Urinary bladder (tissue), 4 donors: Measurements from ENCODE around the gene SLC41A3. TPM values are rescaled to one million over a fixed set of nuclear protein-coding genes. Genes with fewer than 3 reads are reported as not detected.

ENCODE experiments used
- DNase-seq: peaks from one replicate; pipeline ENCODE4 v3.0.0-alpha.2; 2015; ENCODE audit errors: extremely low spot score
- H3K27ac ChIP-seq: one replicate; pipeline ENCODE4 v1.5.1; 2013; ENCODE audit warnings: low read depth, mild to moderate bottlenecking, moderate library complexity
- H3K36me3 ChIP-seq: one replicate; pipeline ENCODE4 v1.6.1; 2013; ENCODE audit warnings: mild to moderate bottlenecking, moderate library complexity; ENCODE audit not compliant: insufficient read depth
- H3K4me1 ChIP-seq: one replicate; pipeline ENCODE4 v1.6.1; 2013; ENCODE audit warnings: mild to moderate bottlenecking, moderate library complexity; ENCODE audit not compliant: insufficient read depth
- H3K4me3 ChIP-seq: one replicate; pipeline ENCODE4 v1.5.1; 2013; ENCODE audit warnings: low read depth, low read length
- WGBS: extraction: QIAGEN DNeasy Blood & Tissue Kit; methylation state at CpG from one replicate; pipeline ENCODE4 v1.1.7; 2013; 5-methylcytosine and 5-hydroxymethylcytosine counted together
- polyA plus RNA-seq: library from polyadenylated mRNA; stranded (reverse); fragments of 200-250 nt; gene quantifications from one replicate; pipeline ENCODE4 v1.2.3, GENCODE V29; 2013
- total RNA-seq: library from RNA; depleted of rRNA; stranded (reverse); fragments of >200 nt; gene quantifications from one replicate; pipeline ENCODE4 v1.2.3, GENCODE V29; 2014
- donor health status: healthy with polysubstance abuse.
- donor health status: healthy.

Gene SLC41A3
- total and polyA plus RNA-seq, 2 donors = 36.3 to 57.1 TPM

DNA sequence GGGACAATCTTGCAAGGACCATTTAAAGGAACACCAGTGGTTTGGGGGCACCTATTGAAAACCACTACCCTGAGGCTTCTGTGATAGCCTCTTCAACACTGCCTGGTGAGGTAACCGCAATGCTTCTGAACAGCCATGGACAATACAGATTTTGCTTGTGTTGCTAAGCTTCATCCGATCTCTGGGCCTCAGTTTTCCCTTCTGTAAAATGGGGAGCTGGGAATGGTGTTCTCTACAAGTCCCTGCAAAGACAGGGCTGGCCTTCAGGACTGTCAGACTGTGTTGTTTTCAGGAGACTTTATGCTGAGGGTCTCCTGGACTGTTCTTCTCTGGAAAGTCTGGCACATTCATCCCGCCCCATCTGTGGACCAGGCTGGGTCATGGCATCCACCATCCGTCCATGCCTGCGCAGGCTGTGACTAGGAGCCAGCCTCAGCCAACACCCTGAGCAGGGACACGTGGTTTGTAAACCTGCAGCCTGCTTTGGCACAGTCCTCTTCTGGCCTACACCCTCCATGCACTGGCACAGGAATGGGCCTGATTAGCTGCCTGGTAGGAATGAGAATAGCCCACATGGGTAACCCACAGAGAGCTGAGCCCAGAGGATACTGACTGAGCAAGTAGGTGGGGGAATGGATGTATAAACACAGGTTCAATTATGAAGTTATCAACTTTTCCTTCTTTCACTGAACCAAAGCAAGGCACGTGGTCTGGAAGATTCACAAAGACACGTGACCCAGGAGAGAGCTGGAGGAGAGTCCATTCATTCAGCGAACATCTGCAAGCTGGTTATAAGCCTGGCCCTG is 59.7 kb downstream of the SLC41A3 start:
- H3K4me1 ChIP-seq = no peaks in the 10 kb centered on the region
- DNase-seq = no peak
- no peak overlapping the region for H3K27ac ChIP-seq
- 92% methylated on average over 9 of the region's 9 CpGs for WGBS
- peaks cover 1% of the 10 kb centered on the region for H3K36me3 ChIP-seq
- no peak overlapping the region for H3K4me3 ChIP-seq

GRCh38 chr3:126023390-126023789 is 60.5 kb downstream of the SLC41A3 start:
- Histone ChIP-seq H3K36me3 (peaks cover 1% of the 10 kb centered on the region), H3K4me3 (no peak overlapping the region), H3K4me1 (no peaks in the 10 kb centered on the region), H3K27ac (no peak overlapping the region)
- no peak for DNase-seq
- WGBS = 65% methylated on average over 10 of the region's 10 CpGs

GRCh38 chr3:126022741-126023359 is 61.1 kb downstream of the SLC41A3 start:
- Histone ChIP-seq H3K36me3 (peaks cover 1% of the 10 kb centered on the region), H3K4me1 (no peaks in the 10 kb centered on the region), H3K27ac (no peak overlapping the region), H3K4me3 (no peak overlapping the region)
- WGBS = 83% methylated on average over 10 of the region's 10 CpGs
- DNase-seq = no peak

DNA sequence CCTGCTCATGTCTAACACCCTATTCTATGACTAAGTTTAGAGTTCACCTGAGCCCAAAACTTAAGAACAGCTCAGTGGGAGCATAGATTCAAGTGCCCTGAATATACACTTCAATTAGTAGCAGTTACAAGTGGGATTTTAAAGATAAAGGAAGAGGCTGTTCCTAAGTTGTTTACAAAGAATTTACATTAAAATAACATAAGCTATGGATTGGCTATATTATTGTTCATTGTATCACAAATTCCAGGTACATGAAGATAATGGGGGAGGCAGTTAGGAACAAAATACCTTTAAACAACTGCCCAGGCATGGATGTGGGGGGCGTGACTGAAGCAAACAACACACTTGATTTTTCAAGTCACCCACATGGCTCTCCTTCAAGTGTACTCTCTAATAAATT is 62.2 kb downstream of the SLC41A3 start:
- Histone ChIP-seq H3K36me3 (peaks cover 1% of the 10 kb centered on the region), H3K4me1 (no peaks in the 10 kb centered on the region), H3K4me3 (no peak overlapping the region), H3K27ac (no peak overlapping the region)
- no peak for DNase-seq
- WGBS = 97% methylated on average over 1 of the region's 1 CpG

GRCh38 chr3:126021224-126021623 is 62.7 kb downstream of the SLC41A3 start:
- Histone ChIP-seq H3K4me3 (no peak overlapping the region), H3K27ac (no peak overlapping the region), H3K36me3 (peaks cover 1% of the 10 kb centered on the region), H3K4me1 (no peaks in the 10 kb centered on the region)
- WGBS = 53% methylated on average over 5 of the region's 5 CpGs
- DNase-seq = no peak

DNA sequence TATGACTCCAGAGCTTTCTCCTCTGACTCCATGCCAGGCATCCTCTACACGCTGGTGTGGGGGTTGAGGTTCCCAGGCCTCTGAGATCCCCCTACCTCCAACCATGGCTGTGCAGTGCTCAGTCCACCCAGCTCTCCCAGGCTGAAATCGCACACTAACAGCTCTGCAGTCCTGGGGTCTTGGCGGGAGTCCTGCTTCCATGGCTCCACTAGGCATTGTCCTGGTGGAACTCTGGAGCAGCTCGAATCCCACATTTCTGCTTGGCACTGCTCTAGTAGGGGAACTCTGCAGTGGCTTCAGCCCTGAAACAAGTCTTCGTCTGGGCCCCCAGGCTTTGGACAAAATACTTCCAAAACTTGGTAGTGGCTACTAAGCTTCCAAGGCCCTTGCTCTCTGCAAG is 64.2 kb downstream of the SLC41A3 start:
- no peaks in the 10 kb centered on the region for H3K4me1 ChIP-seq
- WGBS = 89% methylated on average over 5 of the region's 5 CpGs
- H3K27ac ChIP-seq = no peak overlapping the region
- H3K36me3 ChIP-seq = no peaks in the 10 kb centered on the region
- H3K4me3 ChIP-seq = no peak overlapping the region
- DNase-seq = no peak

GRCh38 chr3:126018995-126019394 is 64.9 kb downstream of the SLC41A3 start:
- DNase-seq = no peak
- no peaks in the 10 kb centered on the region for H3K4me1 ChIP-seq
- H3K36me3 ChIP-seq = no peaks in the 10 kb centered on the region
- 97% methylated on average over 7 of the region's 7 CpGs for WGBS
- no peak overlapping the region for H3K4me3 ChIP-seq
- no peak overlapping the region for H3K27ac ChIP-seq

DNA sequence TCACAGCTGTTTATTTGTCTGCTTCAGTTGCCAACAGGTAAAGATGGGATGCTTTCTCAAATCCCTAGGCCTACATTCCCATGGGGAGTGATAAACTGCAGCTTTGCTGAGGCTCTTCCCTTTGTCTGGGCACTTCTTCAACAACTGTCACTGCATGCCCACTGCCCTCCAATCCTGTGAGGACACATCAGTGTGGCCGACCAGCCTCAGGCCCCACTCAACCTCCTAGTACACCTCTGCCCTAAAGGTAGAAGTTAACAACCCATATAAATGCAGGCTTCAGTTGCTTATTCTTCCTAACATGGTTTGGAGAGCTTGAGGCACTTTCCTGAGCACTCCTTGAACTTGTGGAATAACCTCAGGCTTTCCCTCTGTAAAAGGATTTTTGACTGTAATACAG is 65.4 kb downstream of the SLC41A3 start:
- H3K4me1 ChIP-seq = no peaks in the 10 kb centered on the region
- no peak overlapping the region for H3K27ac ChIP-seq
- whole genome bisulfite sequencing = 68% methylated on average over 1 of the region's 1 CpG
- no peak for DNase-seq
- H3K36me3 ChIP-seq = no peaks in the 10 kb centered on the region
- H3K4me3 ChIP-seq = no peak overlapping the region

DNA sequence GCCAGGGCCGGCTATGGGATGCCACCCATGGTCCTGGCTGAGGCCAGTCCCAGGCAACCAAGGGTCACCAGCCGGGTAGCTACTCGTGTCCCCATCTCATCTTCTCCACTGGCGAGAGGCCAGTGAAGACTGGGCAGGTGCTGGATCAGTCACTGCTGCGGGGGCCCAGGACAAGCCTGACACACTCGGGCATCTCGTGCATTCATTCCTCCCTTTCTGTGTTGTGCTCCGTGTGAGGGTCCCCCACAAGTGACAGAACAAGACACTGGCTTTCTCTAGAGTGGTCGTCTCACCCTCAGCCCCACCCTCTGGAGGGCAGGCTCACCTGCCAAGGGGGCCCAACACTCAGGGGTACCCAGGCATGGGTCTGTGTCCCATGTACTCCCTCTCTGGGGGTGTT is 66.6 kb downstream of the SLC41A3 start:
- Histone ChIP-seq H3K4me1 (no peaks in the 10 kb centered on the region), H3K27ac (no peak overlapping the region), H3K36me3 (no peaks in the 10 kb centered on the region), H3K4me3 (no peak overlapping the region)
- no peak for DNase-seq
- WGBS = 90% methylated on average over 9 of the region's 9 CpGs

- H3K36me3 ChIP-seq = no peaks in the 10 kb centered on the region
Observed at GRCh38 chr3:126016616-126017015, 67.3 kb downstream of the SLC41A3 start.

DNA sequence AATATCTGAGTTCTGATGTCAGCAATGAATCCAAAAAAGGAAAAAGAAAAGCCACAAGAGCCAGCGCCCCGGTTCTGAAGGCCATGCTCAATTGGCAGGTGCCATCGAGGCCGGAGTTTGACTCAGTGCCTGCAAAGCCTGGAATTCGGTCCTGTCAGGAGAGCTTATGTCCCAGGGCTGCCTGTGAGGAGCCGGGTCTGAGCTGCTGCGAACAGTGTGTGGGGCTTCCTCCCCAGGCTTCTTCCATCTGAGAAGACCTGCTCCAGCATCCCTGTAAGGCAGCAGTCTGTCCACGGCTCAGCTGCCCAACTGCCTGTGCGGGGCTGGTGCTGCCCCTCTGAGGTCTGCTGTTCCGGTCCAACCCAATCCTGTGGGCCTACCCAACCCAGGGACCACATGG is 68.8 kb downstream of the SLC41A3 start:
- WGBS = 86% methylated on average over 10 of the region's 10 CpGs
- Histone ChIP-seq H3K36me3 (peaks cover 1% of the 10 kb centered on the region), H3K4me1 (no peaks in the 10 kb centered on the region), H3K4me3 (no peak overlapping the region), H3K27ac (no peak overlapping the region)
- DNase-seq = no peak

More at GRCh38 chr3:126016616-126017015, 67.3 kb downstream of the SLC41A3 start:
- no peak for DNase-seq
- 96% methylated on average over 8 of the region's 8 CpGs for WGBS
- no peaks in the 10 kb centered on the region for H3K4me1 ChIP-seq
- H3K4me3 ChIP-seq = no peak overlapping the region
- H3K27ac ChIP-seq = no peak overlapping the region

GRCh38 chr3:126014252-126014651 is 69.7 kb downstream of the SLC41A3 start:
- Histone ChIP-seq H3K4me1 (no peaks in the 10 kb centered on the region), H3K36me3 (peaks cover 1% of the 10 kb centered on the region), H3K27ac (no peak overlapping the region), H3K4me3 (no peak overlapping the region)
- DNase-seq = no peak
- 57% methylated on average over 4 of the region's 4 CpGs for WGBS

- 91% methylated on average over 8 of the region's 8 CpGs for WGBS
- H3K4me3 ChIP-seq = no peak overlapping the region
- H3K27ac ChIP-seq = no peak overlapping the region
- no peaks in the 10 kb centered on the region for H3K4me1 ChIP-seq
- H3K36me3 ChIP-seq = peaks cover 1% of the 10 kb centered on the region
- no peak for DNase-seq
Observed at GRCh38 chr3:126013751-126014156, 70.2 kb downstream of the SLC41A3 start.

- 95% methylated on average over 3 of the region's 3 CpGs for WGBS
- H3K36me3 ChIP-seq = peaks cover 1% of the 10 kb centered on the region
Observed at GRCh38 chr3:126009181-126009580, 74.7 kb downstream of the SLC41A3 start.

More at GRCh38 chr3:126009181-126009580, 74.7 kb downstream of the SLC41A3 start:
- Histone ChIP-seq H3K27ac (no peak overlapping the region), H3K4me1 (no peaks in the 10 kb centered on the region), H3K4me3 (no peak overlapping the region)
- DNase-seq = no peak
